ENCODE results near the gene GJE1. TPM values are rescaled to one million over a fixed set of nuclear protein-coding genes. Genes with fewer than 3 reads are reported as not detected.
"Not testable (repeated sequence)": the region's sequence is repeated elsewhere in the genome, so short reads cannot be mapped to it uniquely, and the experiment has no call there.

GJE1 gene
- total and polyA plus RNA-seq, 3 experiments from 2014 or later = not detected

GRCh38 chr6:142154336-142154735, 21.6 kb downstream of the GJE1 start:
- CTCF ChIA-PET = no interaction called here
- no peak overlapping the region for H3K4me3 Mint-ChIP-seq
- POLR2A ChIA-PET = no interaction called here
- no peaks in the 10 kb centered on the region for H3K9me3 ChIP-seq (ENCODE audit: low read length)
- peaks cover 10% of the 10 kb centered on the region for H3K4me1 ChIP-seq (ENCODE audit: insufficient read depth, low read length)
- H3K4me1 Mint-ChIP-seq = peaks cover 60 to 90% (median 83%) of the 10 kb centered on the region in 3 donors
- no peaks in the 10 kb centered on the region for H3K9me3 Mint-ChIP-seq
- no peak for DNase-seq
- H3K36me3 ChIP-seq (ENCODE audit: insufficient read depth, low read length) = no peaks in the 10 kb centered on the region
- H3K36me3 Mint-ChIP-seq = peaks cover 0 to 14% (median 5%) of the 10 kb centered on the region in 3 donors
- no peaks in the 10 kb centered on the region for H3K27me3 ChIP-seq (ENCODE audit: insufficient read depth, low read length, poor library complexity, severe bottlenecking)
- H3K27ac Mint-ChIP-seq = no peak overlapping the region
- no peaks in the 10 kb centered on the region for H3K27me3 Mint-ChIP-seq
- H3K4me3 ChIP-seq (ENCODE audit: low read length) = no peak overlapping the region
- H3K27ac ChIP-seq (ENCODE audit: low read depth, low read length) = no peak overlapping the region

GRCh38 chr6:142155091-142155490, 22.4 kb downstream of the GJE1 start:
- DNase-seq = no peak
- H3K9me3 Mint-ChIP-seq = no peaks in the 10 kb centered on the region
- Histone ChIP-seq H3K36me3 (ENCODE audit: insufficient read depth, low read length) (no peaks in the 10 kb centered on the region), H3K4me1 (ENCODE audit: insufficient read depth, low read length) (peaks cover 5% of the 10 kb centered on the region), H3K27ac (ENCODE audit: low read depth, low read length) (no peak overlapping the region), H3K9me3 (ENCODE audit: low read length) (no peaks in the 10 kb centered on the region), H3K4me3 (ENCODE audit: low read length) (no peak overlapping the region), H3K27me3 (ENCODE audit: insufficient read depth, low read length, poor library complexity, severe bottlenecking) (no peaks in the 10 kb centered on the region)
- H3K4me1 Mint-ChIP-seq = peaks cover 56 to 89% (median 81%) of the 10 kb centered on the region in 3 donors
- H3K27me3 Mint-ChIP-seq = no peaks in the 10 kb centered on the region
- H3K27ac Mint-ChIP-seq = no peak overlapping the region
- peaks cover 0 to 15% (median 5%) of the 10 kb centered on the region in 3 donors for H3K36me3 Mint-ChIP-seq
- POLR2A ChIA-PET = no interaction called here
- CTCF ChIA-PET = interaction anchor here (0.6 to 1.3 kb wide), 5 partner anchors 8 to 53 kb away, joined by 3 read pairs; partner anchors contain the start of gene NMBR
- H3K4me3 Mint-ChIP-seq = peak overlapping the region in 1 of 7 donors; percentile 32

GRCh38 chr6:142155895-142156757, 23.4 kb downstream of the GJE1 start:
- Mint-ChIP-seq H3K4me3 (peak overlapping the region in 3 of 7 donors; percentile 19 to 78 (median 38)), H3K9me3 (no peaks in the 10 kb centered on the region), H3K27me3 (no peaks in the 10 kb centered on the region), H3K27ac (peak overlapping the region; percentile 6 to 70 (median 43)), H3K36me3 (peaks cover 0 to 8% (median 0%) of the 10 kb centered on the region in 3 donors), H3K4me1 (peaks cover 51 to 87% (median 77%) of the 10 kb centered on the region in 3 donors)
- CTCF ChIA-PET = interaction anchor here (0.7 to 1.5 kb wide), 6 partner anchors 8 to 51 kb away, joined by 3 to 10 read pairs (median 3); partner anchors contain the start of genes NMBR and VTA1
- DNase-seq = peak in 2 of 5 donors; percentile 3 to 29
- Histone ChIP-seq H3K27ac (ENCODE audit: low read depth, low read length) (no peak overlapping the region), H3K4me3 (ENCODE audit: low read length) (no peak overlapping the region), H3K9me3 (ENCODE audit: low read length) (no peaks in the 10 kb centered on the region), H3K27me3 (ENCODE audit: insufficient read depth, low read length, poor library complexity, severe bottlenecking) (no peaks in the 10 kb centered on the region), H3K4me1 (ENCODE audit: insufficient read depth, low read length) (peaks cover 6% of the 10 kb centered on the region), H3K36me3 (ENCODE audit: insufficient read depth, low read length) (no peaks in the 10 kb centered on the region)
- POLR2A ChIA-PET = no interaction called here

- H3K36me3 Mint-ChIP-seq; H3K4me3 ChIP-seq (ENCODE audit: low read length); POLR2A ChIA-PET; H3K27ac ChIP-seq (ENCODE audit: low read depth, low read length); H3K9me3 ChIP-seq (ENCODE audit: low read length); H3K4me1 ChIP-seq (ENCODE audit: insufficient read depth, low read length); H3K36me3 ChIP-seq (ENCODE audit: insufficient read depth, low read length); H3K27me3 ChIP-seq (ENCODE audit: insufficient read depth, low read length, poor library complexity, severe bottlenecking); H3K27me3 Mint-ChIP-seq; DNase-seq; H3K9me3 Mint-ChIP-seq: not testable (repeated sequence)
- Mint-ChIP-seq H3K27ac (peak overlapping the region in 1 of 8 donors; percentile 56), H3K4me3 (peak overlapping the region in 1 of 7 donors; percentile 10), H3K4me1 (peaks cover 50 to 84% (median 72%) of the 10 kb centered on the region in 3 donors)
- CTCF ChIA-PET = interaction anchor here (1.1 to 1.5 kb wide), 2 partner anchors 10 to 51 kb away, joined by 3 to 10 read pairs; partner anchors contain the start of genes NMBR and VTA1
These were observed 24.0 kb downstream of the GJE1 start for GRCh38 chr6:142156758-142157068.

GRCh38 chr6:142162780-142163179, 30.1 kb downstream of the GJE1 start:
- Histone ChIP-seq H3K4me3 (ENCODE audit: low read length) (no peak overlapping the region), H3K36me3 (ENCODE audit: insufficient read depth, low read length) (peaks cover 11% of the 10 kb centered on the region), H3K27ac (ENCODE audit: low read depth, low read length) (no peak overlapping the region), H3K4me1 (ENCODE audit: insufficient read depth, low read length) (peaks cover 14% of the 10 kb centered on the region), H3K27me3 (ENCODE audit: insufficient read depth, low read length, poor library complexity, severe bottlenecking) (no peaks in the 10 kb centered on the region), H3K9me3 (ENCODE audit: low read length) (no peaks in the 10 kb centered on the region)
- DNase-seq = no peak
- Mint-ChIP-seq H3K9me3 (no peaks in the 10 kb centered on the region), H3K27me3 (no peaks in the 10 kb centered on the region), H3K36me3 (peaks cover 0 to 26% (median 3%) of the 10 kb centered on the region in 3 donors), H3K4me1 (peaks cover 45 to 73% (median 63%) of the 10 kb centered on the region in 3 donors), H3K4me3 (no peak overlapping the region), H3K27ac (peak overlapping the region in 4 of 8 donors; percentile 8 to 74 (median 22))
- ChIA-PET POLR2A (no interaction called here), CTCF (interaction anchor here (0.6 kb wide), 1 partner anchor 62 kb away, joined by 3 read pairs; no protein-coding TSS in a partner anchor)

- peaks cover 38 to 60% (median 50%) of the 10 kb centered on the region in 3 donors for H3K4me1 Mint-ChIP-seq
- H3K27ac ChIP-seq (ENCODE audit: low read depth, low read length) = no peak overlapping the region
- H3K4me3 Mint-ChIP-seq = no peak overlapping the region
- no peaks in the 10 kb centered on the region for H3K27me3 ChIP-seq (ENCODE audit: insufficient read depth, low read length, poor library complexity, severe bottlenecking)
- H3K36me3 ChIP-seq (ENCODE audit: insufficient read depth, low read length) = peaks cover 11% of the 10 kb centered on the region
- H3K27me3 Mint-ChIP-seq = no peaks in the 10 kb centered on the region
- no peak for DNase-seq
- POLR2A ChIA-PET = no interaction called here
- CTCF ChIA-PET = interaction anchor here (0.9 kb wide), 1 partner anchor 9 kb away, joined by 3 read pairs; no protein-coding TSS in a partner anchor
- H3K9me3 ChIP-seq (ENCODE audit: low read length) = no peaks in the 10 kb centered on the region
- H3K9me3 Mint-ChIP-seq = no peaks in the 10 kb centered on the region
- H3K27ac Mint-ChIP-seq = peak overlapping the region in 1 of 8 donors; percentile 6
- H3K4me3 ChIP-seq (ENCODE audit: low read length) = no peak overlapping the region
- peaks cover 0 to 36% (median 5%) of the 10 kb centered on the region in 3 donors for H3K36me3 Mint-ChIP-seq
- H3K4me1 ChIP-seq (ENCODE audit: insufficient read depth, low read length) = peaks cover 10% of the 10 kb centered on the region
These were observed 32.5 kb downstream of the GJE1 start for GRCh38 chr6:142165227-142165626.

GRCh38 chr6:142167071-142167470, 34.3 kb downstream of the GJE1 start:
- no peaks in the 10 kb centered on the region for H3K27me3 ChIP-seq (ENCODE audit: insufficient read depth, low read length, poor library complexity, severe bottlenecking)
- POLR2A ChIA-PET = no interaction called here
- Mint-ChIP-seq H3K36me3 (peaks cover 5 to 49% (median 7%) of the 10 kb centered on the region in 3 donors), H3K9me3 (no peaks in the 10 kb centered on the region), H3K4me1 (peaks cover 31 to 48% (median 41%) of the 10 kb centered on the region in 3 donors), H3K27me3 (no peaks in the 10 kb centered on the region), H3K27ac (peak overlapping the region in 1 of 8 donors; percentile 65), H3K4me3 (no peak overlapping the region)
- H3K9me3 ChIP-seq (ENCODE audit: low read length) = no peaks in the 10 kb centered on the region
- H3K27ac ChIP-seq (ENCODE audit: low read depth, low read length) = no peak overlapping the region
- no peak for DNase-seq
- peaks cover 8% of the 10 kb centered on the region for H3K4me1 ChIP-seq (ENCODE audit: insufficient read depth, low read length)
- no peak overlapping the region for H3K4me3 ChIP-seq (ENCODE audit: low read length)
- H3K36me3 ChIP-seq (ENCODE audit: insufficient read depth, low read length) = peaks cover 16% of the 10 kb centered on the region
- CTCF ChIA-PET = no interaction called here

- H3K27me3 Mint-ChIP-seq = no peaks in the 10 kb centered on the region
- no peak overlapping the region for H3K4me3 Mint-ChIP-seq
- CTCF ChIA-PET = no interaction called here
- peaks cover 27 to 44% (median 39%) of the 10 kb centered on the region in 3 donors for H3K4me1 Mint-ChIP-seq
- H3K27ac ChIP-seq (ENCODE audit: low read depth, low read length) = no peak overlapping the region
- no peaks in the 10 kb centered on the region for H3K27me3 ChIP-seq (ENCODE audit: insufficient read depth, low read length, poor library complexity, severe bottlenecking)
- no peak overlapping the region for H3K4me3 ChIP-seq (ENCODE audit: low read length)
- no peaks in the 10 kb centered on the region for H3K9me3 ChIP-seq (ENCODE audit: low read length)
- H3K27ac Mint-ChIP-seq = peak overlapping the region in 1 of 8 donors; percentile 64
- no peaks in the 10 kb centered on the region for H3K9me3 Mint-ChIP-seq
- no peak for DNase-seq
- H3K4me1 ChIP-seq (ENCODE audit: insufficient read depth, low read length) = peaks cover 8% of the 10 kb centered on the region
- H3K36me3 Mint-ChIP-seq = peaks cover 9 to 53% (median 10%) of the 10 kb centered on the region in 3 donors
- peaks cover 20% of the 10 kb centered on the region for H3K36me3 ChIP-seq (ENCODE audit: insufficient read depth, low read length)
- POLR2A ChIA-PET = no interaction called here
These were observed 34.8 kb downstream of the GJE1 start for GRCh38 chr6:142167486-142167885.
